BJ (cell line): ENCODE measurements around the gene SCN10A. TPM values are rescaled to one million over a fixed set of nuclear protein-coding genes. Genes with fewer than 3 reads are reported as not detected.

ENCODE experiments used
- CTCF ChIA-PET: fragments of 350-600 bp; formaldehyde crosslinking; extraction: SDS; loops from one replicate; lab custom pipeline; 2021; ENCODE audit warnings: antibody characterized with exemption, inconsistent platforms; lab: Yijun Ruan, JAX
- POLR2A ChIA-PET: fragments of 300-600 bp; sonication (Branson Sonifier 250); formaldehyde crosslinking; extraction: SDS; loops from one replicate; lab custom pipeline; 2021; ENCODE audit warnings: antibody characterized with exemption; lab: Charles Lee
- DNase-seq: peaks from one replicate; pipeline ENCODE4 v3.0.0-alpha.2; 2011; ENCODE audit warnings: low read depth
- H3K27me3 ChIP-seq: 2 replicates; pipeline ENCODE4 v1.6.0; 2011; ENCODE audit warnings: low read length; ENCODE audit not compliant: control insufficient read depth, insufficient read depth
- H3K36me3 ChIP-seq: 2 replicates; pipeline ENCODE4 v1.5.1; 2011; ENCODE audit warnings: low read length; ENCODE audit not compliant: control insufficient read depth, insufficient read depth
- H3K4me3 ChIP-seq: 2 replicates; pipeline ENCODE4 v1.5.1; 2011; ENCODE audit warnings: low read depth, mild to moderate bottlenecking, control low read depth, low read length
- polyA plus RNA-seq: library from polyadenylated mRNA; depleted of rRNA; stranded (reverse); fragments of >200 nt; gene quantifications from 2 replicates; pipeline ENCODE4 v1.2.3, GENCODE V29; 2011
- TF ChIP-seq, protein P1 (sequence below): IDR thresholded peaks from 2 replicates; pipeline ENCODE4 v1.5.1; 2011; ENCODE audit warnings: low read depth, mild to moderate bottlenecking, control low read depth, inconsistent platforms, low read length, moderate library complexity; ENCODE audit not compliant: insufficient read depth

The SCN10A gene
- polyA plus RNA-seq, 1 experiment: not detected

DNA sequence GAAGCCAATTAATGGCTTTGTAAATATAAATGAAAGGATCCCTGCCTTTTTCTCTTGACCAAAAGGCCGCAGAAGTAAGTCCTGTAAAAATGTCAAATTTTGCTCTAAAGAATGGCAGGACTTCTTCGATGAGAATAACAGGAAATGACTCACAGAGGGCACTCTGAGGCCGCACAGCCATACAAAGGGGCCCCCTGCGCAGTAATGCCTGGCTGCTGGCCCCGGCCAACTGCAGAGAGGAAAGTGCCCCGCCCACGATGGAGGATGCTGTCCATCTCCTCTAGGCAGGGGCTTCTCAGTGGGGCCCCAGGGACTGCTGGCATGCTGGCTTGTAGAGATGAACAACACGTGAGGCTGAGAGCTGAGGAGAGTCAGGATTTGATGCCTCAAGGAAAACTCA is 18.1 kb upstream of the SCN10A start:
- H3K27me3 ChIP-seq: no peaks in the 10 kb centered on the region
- no peaks in the 10 kb centered on the region for H3K36me3 ChIP-seq
- no peak overlapping the region for H3K4me3 ChIP-seq
- POLR2A ChIA-PET: interaction anchor here (0.6 kb wide), 2 partner anchors 156 to 160 kb away, joined by 3 read pairs; no protein-coding TSS in a partner anchor
- TF ChIP-seq, protein P1, sequence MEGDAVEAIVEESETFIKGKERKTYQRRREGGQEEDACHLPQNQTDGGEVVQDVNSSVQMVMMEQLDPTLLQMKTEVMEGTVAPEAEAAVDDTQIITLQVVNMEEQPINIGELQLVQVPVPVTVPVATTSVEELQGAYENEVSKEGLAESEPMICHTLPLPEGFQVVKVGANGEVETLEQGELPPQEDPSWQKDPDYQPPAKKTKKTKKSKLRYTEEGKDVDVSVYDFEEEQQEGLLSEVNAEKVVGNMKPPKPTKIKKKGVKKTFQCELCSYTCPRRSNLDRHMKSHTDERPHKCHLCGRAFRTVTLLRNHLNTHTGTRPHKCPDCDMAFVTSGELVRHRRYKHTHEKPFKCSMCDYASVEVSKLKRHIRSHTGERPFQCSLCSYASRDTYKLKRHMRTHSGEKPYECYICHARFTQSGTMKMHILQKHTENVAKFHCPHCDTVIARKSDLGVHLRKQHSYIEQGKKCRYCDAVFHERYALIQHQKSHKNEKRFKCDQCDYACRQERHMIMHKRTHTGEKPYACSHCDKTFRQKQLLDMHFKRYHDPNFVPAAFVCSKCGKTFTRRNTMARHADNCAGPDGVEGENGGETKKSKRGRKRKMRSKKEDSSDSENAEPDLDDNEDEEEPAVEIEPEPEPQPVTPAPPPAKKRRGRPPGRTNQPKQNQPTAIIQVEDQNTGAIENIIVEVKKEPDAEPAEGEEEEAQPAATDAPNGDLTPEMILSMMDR: no peak
- peak; percentile 46 for DNase-seq
- CTCF ChIA-PET: interaction anchor here (1.2 to 1.6 kb wide), 2 partner anchors 10 to 110 kb away, joined by 6 to 8 read pairs; no protein-coding TSS in a partner anchor

DNA sequence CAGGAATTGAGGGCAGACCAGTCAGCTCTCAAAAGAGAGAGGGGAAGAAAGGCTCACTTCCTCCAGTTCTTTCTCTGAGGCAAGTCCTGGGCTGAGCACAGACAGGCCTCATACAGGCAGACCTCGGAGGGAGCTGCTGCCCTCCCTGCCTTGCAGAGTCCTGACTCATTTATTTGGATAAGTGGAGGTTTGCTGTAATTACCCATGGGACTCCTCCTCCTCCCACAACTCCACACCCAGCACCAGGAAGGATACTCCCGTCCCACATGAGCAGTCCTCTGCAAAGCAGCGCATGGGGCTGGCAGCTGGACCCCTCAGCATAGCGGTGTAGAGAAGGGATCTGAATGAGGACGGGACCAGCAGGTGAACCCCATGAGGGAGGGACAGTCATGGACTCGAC is 13.4 kb upstream of the SCN10A start:
- ChIA-PET CTCF (interaction anchor here (1.0 to 1.6 kb wide), 4 partner anchors 9 to 90 kb away, joined by 3 to 6 read pairs (median 5); no protein-coding TSS in a partner anchor), POLR2A (no interaction called here)
- H3K4me3 ChIP-seq: no peak overlapping the region
- no peaks in the 10 kb centered on the region; the same call in 1 of the 2 replicates for H3K27me3 ChIP-seq
- peak; percentile 41 for DNase-seq
- no peaks in the 10 kb centered on the region for H3K36me3 ChIP-seq
- TF ChIP-seq, protein P1: no peak

DNA sequence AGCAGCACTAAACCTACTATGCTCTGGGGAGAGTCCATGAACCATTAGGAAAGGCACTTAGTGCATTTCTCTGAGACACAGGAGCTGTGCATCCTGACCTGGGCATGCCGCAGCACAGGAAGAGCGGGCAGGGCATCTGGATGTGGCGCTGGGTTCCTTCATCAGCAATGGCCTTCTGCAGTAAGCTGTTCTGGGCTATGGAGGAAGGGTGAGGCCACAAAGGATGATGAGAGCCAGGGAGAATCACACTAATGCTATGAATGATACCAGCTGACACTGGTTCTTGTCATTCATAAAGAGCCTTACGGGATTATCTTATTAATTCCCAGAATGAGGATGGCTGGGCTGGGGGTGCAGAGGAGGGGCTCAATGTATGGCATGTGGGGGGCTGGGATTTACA is 12.7 kb upstream of the SCN10A start:
- CTCF ChIA-PET: interaction anchor here (0.6 to 1.6 kb wide), 6 partner anchors 10 to 960 kb away, joined by 3 to 6 read pairs (median 5); no protein-coding TSS in a partner anchor
- no peak for DNase-seq
- H3K4me3 ChIP-seq: no peak overlapping the region
- POLR2A ChIA-PET: no interaction called here
- peaks cover 1% of the 10 kb centered on the region for H3K27me3 ChIP-seq
- no peaks in the 10 kb centered on the region for H3K36me3 ChIP-seq
- TF ChIP-seq, protein P1: no peak

DNA sequence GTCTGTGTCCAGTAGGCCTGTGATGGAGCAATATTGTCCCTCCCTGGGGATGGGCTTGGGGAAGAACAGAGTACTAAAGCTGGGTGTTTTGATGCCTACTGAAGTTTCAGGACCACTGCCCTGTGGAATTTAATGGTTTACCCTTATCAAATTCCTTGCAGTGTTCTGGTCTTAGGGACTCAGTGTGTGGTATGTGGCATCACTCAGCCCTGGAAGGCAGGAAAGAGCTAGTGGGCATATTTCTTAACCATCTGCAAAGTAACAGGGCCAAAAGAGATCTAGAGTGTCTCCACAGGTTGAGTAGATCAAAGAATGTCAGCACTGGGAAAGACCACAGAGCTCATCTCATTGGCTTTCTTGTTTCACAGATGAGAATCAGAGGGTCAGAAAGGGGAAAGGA is 11.8 kb upstream of the SCN10A start:
- ChIA-PET CTCF (interaction anchor here (0.8 to 1.4 kb wide), 3 partner anchors 11 to 306 kb away, joined by 3 to 6 read pairs (median 3); no protein-coding TSS in a partner anchor), POLR2A (no interaction called here)
- DNase-seq: no peak
- Histone ChIP-seq H3K4me3 (no peak overlapping the region), H3K36me3 (no peaks in the 10 kb centered on the region), H3K27me3 (peaks cover 4% of the 10 kb centered on the region)
- TF ChIP-seq, protein P1: no peak

DNA sequence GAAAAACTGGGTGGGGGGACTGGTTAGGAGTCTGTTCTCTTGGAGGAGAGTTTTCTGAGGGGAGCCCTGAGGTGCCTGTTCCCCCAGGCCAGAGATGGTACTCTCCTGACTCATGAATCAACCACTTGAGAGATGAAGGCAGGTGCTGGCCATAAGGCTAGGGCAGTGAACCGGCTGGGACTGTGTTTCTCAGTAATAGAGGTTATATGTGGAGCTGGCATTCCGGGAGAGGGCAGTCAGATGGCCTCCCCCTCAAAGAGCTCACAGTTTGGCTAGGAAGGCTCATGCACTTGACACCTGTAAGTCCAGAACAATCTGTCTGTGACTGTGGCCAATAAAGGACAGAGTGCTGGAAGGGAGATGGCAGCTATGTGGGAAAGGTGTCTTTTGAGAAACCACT is 10.0 kb upstream of the SCN10A start:
- Histone ChIP-seq H3K36me3 (no peaks in the 10 kb centered on the region), H3K27me3 (peaks cover 8% of the 10 kb centered on the region), H3K4me3 (no peak overlapping the region)
- TF ChIP-seq, protein P1: no peak
- DNase-seq: no peak
- ChIA-PET POLR2A (no interaction called here), CTCF (interaction anchor here (0.8 kb wide), 1 partner anchor 12 kb away, joined by 3 read pairs; no protein-coding TSS in a partner anchor)
